ENCODE data around the gene DPPA4.

- no peak for TF ChIP-seq CTCF (IDR thresholded peaks at IDR 0.05; ENCODE audit: low read length)
- TF ChIP-seq EZH2 (IDR thresholded peaks at IDR 0.05; ENCODE audit: borderline replicate concordance, low read length), result no peak
Measured at GRCh38 chr3:109375975-109376374, 38.6 kb upstream of the DPPA4 start.

Measured in OCI-LY1 (cell line).